ENCODE data around the gene CDCA7L.

Gene CDCA7L, protein sequence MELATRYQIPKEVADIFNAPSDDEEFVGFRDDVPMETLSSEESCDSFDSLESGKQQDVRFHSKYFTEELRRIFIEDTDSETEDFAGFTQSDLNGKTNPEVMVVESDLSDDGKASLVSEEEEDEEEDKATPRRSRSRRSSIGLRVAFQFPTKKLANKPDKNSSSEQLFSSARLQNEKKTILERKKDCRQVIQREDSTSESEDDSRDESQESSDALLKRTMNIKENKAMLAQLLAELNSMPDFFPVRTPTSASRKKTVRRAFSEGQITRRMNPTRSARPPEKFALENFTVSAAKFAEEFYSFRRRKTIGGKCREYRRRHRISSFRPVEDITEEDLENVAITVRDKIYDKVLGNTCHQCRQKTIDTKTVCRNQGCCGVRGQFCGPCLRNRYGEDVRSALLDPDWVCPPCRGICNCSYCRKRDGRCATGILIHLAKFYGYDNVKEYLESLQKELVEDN

DNA sequence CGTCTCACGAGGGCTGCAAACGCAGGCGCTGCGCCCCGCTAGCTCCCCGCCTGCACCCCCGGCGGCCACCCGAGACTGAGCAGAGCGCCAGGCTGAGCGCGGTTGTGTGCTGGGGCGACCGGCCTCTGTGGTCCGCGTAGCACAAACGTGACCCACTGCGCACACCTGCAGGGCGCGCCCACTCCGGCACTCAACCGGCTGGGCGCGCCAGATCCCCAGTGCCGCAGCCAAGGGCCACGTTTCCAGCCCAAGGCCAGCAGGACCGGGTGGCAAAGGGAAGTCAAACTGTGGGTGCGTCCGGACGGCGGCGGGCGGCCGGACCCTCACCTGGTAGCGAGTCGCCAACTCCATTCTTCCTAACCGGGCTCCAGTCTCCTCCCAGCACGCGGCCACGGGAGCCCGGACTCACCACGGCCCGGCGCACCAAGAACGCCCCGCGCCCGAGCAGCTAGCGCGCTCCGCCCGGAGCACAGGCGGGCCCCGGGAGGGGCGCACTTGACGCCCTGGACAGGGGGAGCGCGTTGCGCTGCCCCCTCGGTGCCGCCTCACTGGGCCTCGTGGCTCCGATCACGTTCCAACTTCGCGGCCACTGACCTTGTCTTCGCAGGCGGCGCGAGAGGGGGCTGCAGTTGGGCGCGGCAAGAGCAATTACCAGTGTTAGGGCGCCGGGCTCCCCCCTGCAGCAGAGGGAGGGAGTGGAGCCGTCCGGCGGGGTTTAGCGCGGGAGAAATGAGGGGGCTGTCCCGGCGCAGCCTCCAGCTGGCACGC lies at the start of gene CDCA7L:
CDCA7L (minus strand) TSS at position 446 of the 768 bp plus-strand sequence; CDS start at position 351, 95 bp downstream.
- peak; percentile 66 for TF ChIP-seq JUND (IDR thresholded peaks at IDR 0.05; ENCODE audit: low read depth)
- in situ Hi-C loops (cut with HindIII; ENCODE audit: low pct_unique_long_range_greater_than_20kb, low sequenced_read_pairs): no loop called here
- peak; percentile 93 for DNase-seq (ENCODE audit: low read depth in 1 of 2, low spot score in 1 of 2)

DNA sequence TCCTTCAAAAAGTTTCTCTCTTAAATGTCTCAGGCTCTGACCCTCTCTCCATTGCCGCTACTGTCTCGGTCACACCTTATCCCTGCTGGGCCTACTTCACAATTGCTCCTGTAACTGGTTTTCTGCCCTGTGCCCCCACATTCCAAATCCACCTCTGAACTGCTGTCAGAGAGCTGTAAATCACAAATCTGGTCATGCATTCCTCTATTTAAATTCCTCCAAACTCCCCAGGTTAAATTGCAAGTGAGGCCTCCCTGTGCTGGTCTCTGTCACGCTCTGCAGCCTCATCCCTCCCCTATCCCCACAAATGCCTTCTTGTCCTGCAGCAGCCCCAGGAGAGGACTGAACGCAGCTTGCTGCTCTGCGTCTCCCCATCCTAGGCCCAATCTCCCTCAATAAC lies 40.4 kb upstream of the CDCA7L start:
- no peak for DNase-seq (ENCODE audit: low read depth in 1 of 2, low spot score in 1 of 2)
- TF ChIP-seq JUND (IDR thresholded peaks at IDR 0.05; ENCODE audit: low read depth): no peak
- in situ Hi-C loops (cut with HindIII; ENCODE audit: low pct_unique_long_range_greater_than_20kb, low sequenced_read_pairs): no loop called here

DNA sequence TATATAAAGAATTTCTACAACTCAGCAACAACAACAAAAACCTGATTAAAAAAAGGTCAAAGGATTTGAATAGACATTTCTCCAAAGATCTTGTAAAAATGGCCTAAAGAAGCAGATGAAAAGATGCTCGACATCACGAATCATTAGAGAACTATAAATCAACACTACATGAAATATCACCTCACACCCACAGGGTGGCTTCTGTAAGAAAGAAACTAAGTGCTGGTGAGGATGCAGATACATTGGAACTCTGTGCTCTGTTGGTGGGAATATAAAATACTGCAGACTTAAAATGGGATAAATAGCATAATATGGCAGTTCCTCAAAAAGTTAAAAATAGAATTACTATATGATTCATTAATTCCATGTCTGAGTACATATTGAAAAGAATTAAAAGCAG lies 38.3 kb upstream of the CDCA7L start:
- no peak for DNase-seq (ENCODE audit: low read depth in 1 of 2, low spot score in 1 of 2)
- no peak for TF ChIP-seq JUND (IDR thresholded peaks at IDR 0.05; ENCODE audit: low read depth)
- in situ Hi-C loops (cut with HindIII; ENCODE audit: low pct_unique_long_range_greater_than_20kb, low sequenced_read_pairs): no loop called here

DNA sequence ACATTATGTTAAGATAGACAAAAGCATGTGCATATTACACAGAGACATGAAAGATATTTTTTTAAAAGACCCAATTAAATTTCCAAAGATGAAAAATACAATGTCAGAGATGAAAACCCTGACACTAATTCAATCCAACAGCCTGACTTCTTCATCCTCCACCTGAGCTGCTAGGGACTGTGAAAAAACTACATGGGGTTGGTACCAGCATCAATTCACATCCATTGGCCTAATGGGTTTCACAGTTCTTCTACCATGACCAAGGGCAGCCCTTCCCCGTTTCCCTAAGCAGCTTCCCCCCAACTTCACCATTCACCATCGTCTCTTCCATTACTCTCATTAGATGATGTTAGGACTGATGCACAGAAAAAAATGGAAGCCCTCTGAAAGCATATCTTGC lies 37.4 kb upstream of the CDCA7L start:
- TF ChIP-seq JUND (IDR thresholded peaks at IDR 0.05; ENCODE audit: low read depth): no peak

DNA sequence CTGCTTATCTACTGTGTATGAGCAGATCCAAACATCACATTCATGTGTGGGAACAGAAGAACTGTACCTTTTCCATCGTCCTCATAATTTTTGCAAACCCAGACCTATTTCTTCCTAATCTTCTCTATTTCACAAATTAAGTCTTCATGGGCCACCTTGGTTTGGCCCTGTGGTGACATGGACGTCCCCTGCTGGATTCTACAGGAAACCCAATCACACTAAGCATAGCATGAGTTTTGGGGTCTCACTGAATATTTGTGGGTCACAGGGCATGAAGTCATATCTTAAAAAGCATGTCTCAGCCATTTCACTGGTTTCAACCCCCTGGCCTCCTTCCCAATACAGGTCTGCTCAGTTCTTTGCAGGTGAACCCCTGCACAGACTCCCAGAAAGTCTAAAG lies 35.8 kb upstream of the CDCA7L start:
- in situ Hi-C loops (cut with HindIII; ENCODE audit: low pct_unique_long_range_greater_than_20kb, low sequenced_read_pairs): no loop called here
- DNase-seq (ENCODE audit: low read depth in 1 of 2, low spot score in 1 of 2): no peak
- no peak for TF ChIP-seq JUND (IDR thresholded peaks at IDR 0.05; ENCODE audit: low read depth)

More for the DNA sequence above, 37.4 kb upstream of the CDCA7L start:
- in situ Hi-C loops (cut with HindIII; ENCODE audit: low pct_unique_long_range_greater_than_20kb, low sequenced_read_pairs): no loop called here
- no peak for DNase-seq (ENCODE audit: low read depth in 1 of 2, low spot score in 1 of 2)

DNA sequence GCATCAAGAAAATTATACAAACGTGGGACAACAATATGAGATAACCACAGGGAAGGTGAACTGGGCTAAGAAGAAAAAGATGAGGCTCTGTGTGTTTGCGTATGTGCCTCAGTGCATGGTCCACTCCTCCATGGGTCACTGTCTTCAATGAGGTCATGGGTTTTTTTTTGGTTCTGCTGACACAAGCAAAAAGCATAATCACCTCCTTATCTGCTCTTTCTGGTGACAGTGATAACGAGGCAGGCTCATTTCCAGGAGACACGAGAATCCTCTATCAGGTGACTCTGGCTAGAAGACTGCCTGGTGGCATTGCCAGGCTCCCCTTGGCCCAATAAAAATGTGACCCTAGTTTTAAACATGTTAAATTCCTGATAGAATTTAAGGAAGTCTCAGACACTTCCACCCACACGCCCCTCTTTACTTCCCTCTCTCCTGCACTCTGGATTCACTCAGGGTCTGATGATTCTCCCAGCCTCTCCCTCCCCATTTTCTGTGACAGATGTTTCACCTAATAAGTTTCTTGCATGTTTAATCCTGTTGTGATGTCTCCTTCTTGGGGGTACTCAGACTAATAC lies 35.3 kb upstream of the CDCA7L start:
- in situ Hi-C loops (cut with HindIII; ENCODE audit: low pct_unique_long_range_greater_than_20kb, low sequenced_read_pairs): no loop called here
- no peak for TF ChIP-seq JUND (IDR thresholded peaks at IDR 0.05; ENCODE audit: low read depth)
- DNase-seq (ENCODE audit: low read depth in 1 of 2, low spot score in 1 of 2): no peak

DNA sequence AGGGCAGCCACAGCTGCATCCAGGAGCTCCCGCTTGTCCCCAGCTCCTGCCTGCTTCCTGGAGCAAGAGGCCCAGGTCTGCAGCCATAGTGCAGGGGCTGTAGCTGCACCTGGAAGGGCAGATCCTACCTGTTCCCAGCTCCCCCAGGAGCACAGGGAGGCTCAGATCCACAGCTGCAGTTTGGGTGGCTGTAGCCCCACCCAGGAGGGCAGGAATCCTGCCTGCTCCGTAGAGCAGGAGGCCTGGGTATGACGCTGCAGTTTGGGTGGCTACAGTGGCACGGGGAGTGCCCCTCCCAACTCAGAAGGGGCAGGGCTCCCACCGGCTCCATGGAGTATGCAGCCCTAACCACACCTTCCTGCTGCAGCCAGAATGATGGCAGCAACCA lies 26.7 kb upstream of the CDCA7L start:
- TF ChIP-seq JUND (IDR thresholded peaks at IDR 0.05; ENCODE audit: low read depth): no peak
- no peak for DNase-seq (ENCODE audit: low read depth in 1 of 2, low spot score in 1 of 2)
- in situ Hi-C loops (cut with HindIII; ENCODE audit: low pct_unique_long_range_greater_than_20kb, low sequenced_read_pairs): no loop called here

DNA sequence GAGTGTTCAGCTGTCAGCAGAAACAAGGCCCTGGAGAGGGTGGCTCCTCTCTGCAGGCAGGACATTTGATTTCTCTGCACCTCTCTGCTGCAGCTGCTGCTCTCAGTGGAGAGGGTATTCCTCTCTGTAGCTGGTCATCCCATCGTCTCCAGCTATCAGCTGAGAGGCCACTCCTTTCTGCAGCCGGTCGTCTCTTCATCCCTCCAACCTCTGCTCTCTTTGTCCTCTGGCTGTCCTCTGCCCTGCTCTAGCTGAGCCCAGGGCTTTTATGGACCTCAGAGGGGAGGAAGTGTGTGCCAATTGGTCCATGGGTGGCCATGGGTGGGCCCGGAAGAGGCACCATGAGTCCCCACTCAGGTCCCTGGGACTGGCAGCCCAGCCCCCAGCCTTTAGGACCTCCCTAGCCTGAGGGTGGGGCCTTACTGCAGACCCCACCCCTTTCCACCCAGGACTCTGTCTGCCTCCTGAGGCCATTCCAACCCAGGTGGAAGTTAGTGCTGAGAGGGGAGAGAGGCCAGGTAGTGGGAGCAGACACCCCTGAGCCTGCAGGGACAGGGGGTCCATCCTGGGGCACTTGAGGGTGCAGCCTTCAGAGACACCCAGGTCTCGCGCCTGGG lies 26.2 kb upstream of the CDCA7L start:
- no peak for DNase-seq (ENCODE audit: low read depth in 1 of 2, low spot score in 1 of 2)
- no peak for TF ChIP-seq JUND (IDR thresholded peaks at IDR 0.05; ENCODE audit: low read depth)
- in situ Hi-C loops (cut with HindIII; ENCODE audit: low pct_unique_long_range_greater_than_20kb, low sequenced_read_pairs): no loop called here

DNA sequence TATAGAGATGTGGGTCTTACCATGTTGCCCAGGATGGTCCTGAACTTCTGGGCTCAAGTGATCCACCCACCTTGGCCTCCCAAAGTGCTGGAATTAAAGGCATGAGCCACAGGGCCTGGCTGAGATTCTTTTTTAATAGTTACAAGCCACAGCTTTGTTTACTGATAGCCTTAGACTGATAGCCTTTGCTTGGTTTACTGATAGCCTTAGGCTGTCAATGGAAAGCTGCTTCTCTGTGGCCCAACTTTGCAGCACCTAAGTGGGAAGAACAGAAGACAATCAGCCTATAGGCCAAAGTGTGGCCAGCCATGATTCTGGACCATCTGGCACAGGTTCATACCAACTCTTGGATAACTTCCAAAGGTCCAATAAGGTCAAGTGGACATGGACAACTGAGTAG lies 24.1 kb upstream of the CDCA7L start:
- no peak for TF ChIP-seq JUND (IDR thresholded peaks at IDR 0.05; ENCODE audit: low read depth)
- in situ Hi-C loops (cut with HindIII; ENCODE audit: low pct_unique_long_range_greater_than_20kb, low sequenced_read_pairs): no loop called here
- DNase-seq (ENCODE audit: low read depth in 1 of 2, low spot score in 1 of 2): no peak

DNA sequence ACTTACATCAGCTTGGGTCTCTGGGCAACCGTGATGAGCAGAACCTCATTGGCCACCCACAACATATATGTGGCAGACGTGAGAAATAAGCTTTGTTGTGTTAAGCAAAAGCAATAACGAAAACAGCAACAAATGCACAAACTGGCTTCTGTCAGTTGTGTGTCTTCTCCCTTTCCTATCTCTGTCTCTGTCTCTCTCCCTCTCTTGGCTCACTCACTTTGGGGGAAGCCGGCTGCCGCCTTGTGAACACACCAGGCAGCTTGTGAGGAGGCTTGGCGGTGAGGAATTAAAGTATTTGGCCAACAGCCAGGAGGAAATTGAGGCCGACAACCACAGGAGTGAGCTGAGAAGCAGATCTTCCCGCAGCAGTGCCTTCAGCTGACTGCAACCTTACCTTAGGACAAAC lies 21.9 kb upstream of the CDCA7L start:
- in situ Hi-C loops (cut with HindIII; ENCODE audit: low pct_unique_long_range_greater_than_20kb, low sequenced_read_pairs): no loop called here
- no peak for TF ChIP-seq JUND (IDR thresholded peaks at IDR 0.05; ENCODE audit: low read depth)
- DNase-seq (ENCODE audit: low read depth in 1 of 2, low spot score in 1 of 2): peak in 1 of 2 experiments; percentile 30

DNA sequence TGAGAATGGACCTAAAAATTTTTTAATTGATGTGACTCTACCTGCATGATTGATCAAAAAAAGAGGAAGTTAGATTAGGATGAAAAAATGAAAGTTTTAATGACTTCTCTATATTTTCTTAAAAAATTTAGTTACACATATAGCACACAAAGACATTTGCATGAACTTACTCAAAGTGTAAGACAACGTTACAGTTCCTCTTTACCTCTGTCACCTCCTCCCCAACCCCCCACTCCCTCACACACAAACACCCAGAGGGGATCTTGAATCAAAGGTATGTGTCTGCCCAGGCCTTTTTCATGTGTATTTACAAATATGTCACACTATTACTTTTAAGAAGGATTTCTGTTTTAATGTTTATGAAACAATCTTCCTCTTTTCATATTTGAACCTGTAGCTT lies 20.6 kb upstream of the CDCA7L start:
- TF ChIP-seq JUND (IDR thresholded peaks at IDR 0.05; ENCODE audit: low read depth): no peak
- DNase-seq (ENCODE audit: low read depth in 1 of 2, low spot score in 1 of 2): no peak
- in situ Hi-C loops (cut with HindIII; ENCODE audit: low pct_unique_long_range_greater_than_20kb, low sequenced_read_pairs): no loop called here

DNA sequence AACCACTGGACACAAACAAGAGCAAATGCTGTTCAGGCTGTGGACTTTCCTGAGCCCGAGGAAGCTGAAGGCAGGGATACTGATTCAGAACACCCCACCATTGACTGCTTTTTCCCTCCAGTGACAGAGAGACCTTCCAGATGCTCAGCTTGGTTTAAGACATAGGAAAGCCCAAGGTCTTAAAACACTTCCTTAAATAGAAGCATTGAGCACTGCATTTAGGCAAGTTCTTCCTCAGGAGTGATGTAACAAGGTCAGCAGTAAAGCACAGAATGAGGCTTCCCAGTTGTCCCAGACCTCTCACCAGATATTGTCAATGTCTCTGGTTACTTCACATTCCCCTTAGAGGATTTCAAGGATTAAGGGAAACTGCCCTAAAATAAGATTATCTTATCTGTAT lies 19.6 kb upstream of the CDCA7L start:
- DNase-seq (ENCODE audit: low read depth in 1 of 2, low spot score in 1 of 2): no peak
- TF ChIP-seq JUND (IDR thresholded peaks at IDR 0.05; ENCODE audit: low read depth): no peak
- in situ Hi-C loops (cut with HindIII; ENCODE audit: low pct_unique_long_range_greater_than_20kb, low sequenced_read_pairs): no loop called here
